Activated CD8-positive, alpha-beta T cell treated with anti-CD3 and anti-CD28 coated beads for 36 hours (primary cell): Measurements from ENCODE around the gene PTEN. TPM values are rescaled to one million over a fixed set of nuclear protein-coding genes. Genes with fewer than 3 reads are reported as not detected.

ENCODE experiments used
- ATAC-seq: fragments of 200-7000 bp; cut with Tn5 transposase; one replicate; pipeline ENCODE4 v1.10.0; 2021; ENCODE audit warnings: mild to moderate bottlenecking, moderate library complexity
- CTCF ChIA-PET: fragments of 350-600 bp; sonication (Branson Sonifier 250); formaldehyde crosslinking; loops from one replicate; lab custom pipeline; 2021; ENCODE audit warnings: antibody characterized with exemption; lab: Charles Lee
- POLR2A ChIA-PET: fragments of 350-600 bp; sonication (Branson Sonifier 250); formaldehyde crosslinking; loops from one replicate; lab custom pipeline; 2021; ENCODE audit warnings: antibody characterized with exemption; lab: Charles Lee
- DNase-seq: peaks from one replicate; pipeline ENCODE4 v3.0.0-alpha.2; 2020
- H3K27ac Mint-ChIP-seq: one replicate; pipeline ENCODE4 v1.8.0; 2021; ENCODE audit warnings: mild to moderate bottlenecking, mixed read lengths
- H3K27me3 Mint-ChIP-seq: one replicate; pipeline ENCODE4 v1.8.0; 2021; ENCODE audit warnings: mixed read lengths
- H3K36me3 Mint-ChIP-seq: one replicate; pipeline ENCODE4 v1.8.0; 2021; ENCODE audit warnings: low read depth, mixed read lengths
- H3K4me1 Mint-ChIP-seq: one replicate; pipeline ENCODE4 v1.8.0; 2021; ENCODE audit warnings: low read depth, mixed read lengths
- H3K4me3 Mint-ChIP-seq: one replicate; pipeline ENCODE4 v1.8.0; 2021; ENCODE audit warnings: mild to moderate bottlenecking, moderate library complexity, mixed read lengths
- H3K9me3 Mint-ChIP-seq: one replicate; pipeline ENCODE4 v1.8.0; 2021; ENCODE audit warnings: mixed read lengths
- CTCF ChIP-seq: fragments of 200-600 bp; IDR thresholded peaks from one replicate; pipeline ENCODE4 v1.8.0; 2022; ENCODE audit warnings: antibody characterized with exemption, mild to moderate bottlenecking
- intact Hi-C: fragments of 100-400 bp; cut with micrococcal nuclease; formaldehyde crosslinking; loops from one replicate; pipeline ENCODE4 v1.10.0; 2022
- total RNA-seq, 2 experiments: library from RNA; stranded (reverse); gene quantifications; one replicate each; pipeline ENCODE4 v1.2.3, GENCODE V29; 2021

The PTEN gene
- total RNA-seq, 2 experiments from 2014 or later: 48.9 to 51.8 TPM

- DNase-seq (no peak), ATAC-seq (no peak)
- Mint-ChIP-seq H3K36me3 (no peaks in the 10 kb centered on the region), H3K4me3 (no peak overlapping the region), H3K27me3 (peaks cover 1% of the 10 kb centered on the region), H3K27ac (no peak overlapping the region), H3K4me1 (peaks cover 11% of the 10 kb centered on the region), H3K9me3 (peaks cover 5% of the 10 kb centered on the region)
- POLR2A ChIA-PET: no interaction called here
- TF ChIP-seq CTCF: no peak
- intact Hi-C loops: no loop called here
- CTCF ChIA-PET: interaction anchor here (1.6 kb wide), 1 partner anchor 9 kb away, joined by 3 read pairs; no protein-coding TSS in a partner anchor
Observed at GRCh38 chr10:87979847-87980246, 116.4 kb downstream of the PTEN start.

GRCh38 chr10:87983716-87984115 is 120.3 kb downstream of the PTEN start:
- intact Hi-C loops: no loop called here
- H3K4me3 Mint-ChIP-seq: no peak overlapping the region
- CTCF ChIA-PET: no interaction called here
- no peak for DNase-seq
- TF ChIP-seq CTCF: no peak
- no peak for ATAC-seq
- no peaks in the 10 kb centered on the region for H3K36me3 Mint-ChIP-seq
- peaks cover 1% of the 10 kb centered on the region for H3K27me3 Mint-ChIP-seq
- H3K9me3 Mint-ChIP-seq: no peaks in the 10 kb centered on the region
- H3K27ac Mint-ChIP-seq: no peak overlapping the region
- POLR2A ChIA-PET: no interaction called here
- peaks cover 4% of the 10 kb centered on the region for H3K4me1 Mint-ChIP-seq

- ATAC-seq (no peak), DNase-seq (no peak)
- Mint-ChIP-seq H3K4me1 (peaks cover 4% of the 10 kb centered on the region), H3K4me3 (no peak overlapping the region), H3K36me3 (no peaks in the 10 kb centered on the region), H3K9me3 (no peaks in the 10 kb centered on the region), H3K27ac (no peak overlapping the region), H3K27me3 (peaks cover 1% of the 10 kb centered on the region)
- intact Hi-C loops: no loop called here
- TF ChIP-seq CTCF: no peak
- ChIA-PET POLR2A (no interaction called here), CTCF (no interaction called here)
Observed at GRCh38 chr10:87987206-87987605, 123.8 kb downstream of the PTEN start.

- intact Hi-C loops: no loop called here
- Mint-ChIP-seq H3K36me3 (no peaks in the 10 kb centered on the region), H3K4me1 (peaks cover 9% of the 10 kb centered on the region), H3K4me3 (no peak overlapping the region), H3K9me3 (no peaks in the 10 kb centered on the region), H3K27ac (no peak overlapping the region), H3K27me3 (no peaks in the 10 kb centered on the region)
- ChIA-PET CTCF (no interaction called here), POLR2A (no interaction called here)
- TF ChIP-seq CTCF: no peak
- ATAC-seq (no peak), DNase-seq (no peak)
Observed at GRCh38 chr10:87991946-87992345, 128.5 kb downstream of the PTEN start.

- no peak overlapping the region for H3K4me3 Mint-ChIP-seq
- TF ChIP-seq CTCF: no peak
- no peaks in the 10 kb centered on the region for H3K36me3 Mint-ChIP-seq
- H3K27ac Mint-ChIP-seq: no peak overlapping the region
- intact Hi-C loops: no loop called here
- no peak for ATAC-seq
- POLR2A ChIA-PET: no interaction called here
- H3K27me3 Mint-ChIP-seq: no peaks in the 10 kb centered on the region
- H3K9me3 Mint-ChIP-seq: peaks cover 3% of the 10 kb centered on the region
- no peak for DNase-seq
- CTCF ChIA-PET: no interaction called here
- H3K4me1 Mint-ChIP-seq: no peaks in the 10 kb centered on the region
Observed at GRCh38 chr10:88004451-88004850, 141.0 kb downstream of the PTEN start.
